GM12878 (cell line): Measurements from ENCODE around the gene PCBD1. TPM values are rescaled to one million over a fixed set of nuclear protein-coding genes. Genes with fewer than 3 reads are reported as not detected.

Experiments used
- BRCA1 ChIP-seq: IDR thresholded peaks from 2 replicates; pipeline ENCODE4 v1.6.1; 2011; ENCODE audit warnings: low read depth, low read length, improper control_type of control experiment
- HDAC6 ChIP-seq: fragments of 200-600 bp; sonication (generic); IDR thresholded peaks from one replicate; pipeline ENCODE4 v1.8.0; 2017; ENCODE audit warnings: antibody characterized with exemption; ENCODE audit not compliant: unreplicated experiment
- LARP7 ChIP-seq: fragments of 450-650 bp; IDR thresholded peaks from 2 replicates; pipeline ENCODE4 v1.6.1; 2017; ENCODE audit warnings: mild to moderate bottlenecking
- NFIC ChIP-seq: IDR thresholded peaks from 2 replicates; pipeline ENCODE4 v1.6.1; 2012; ENCODE audit warnings: low read depth, mild to moderate bottlenecking, inconsistent platforms, low read length, moderate library complexity
- RAD51 ChIP-seq: fragments of 450-650 bp; IDR thresholded peaks from 2 replicates; pipeline ENCODE4 v1.6.1; 2016; ENCODE audit warnings: moderate library complexity, mild to moderate bottlenecking, inconsistent platforms
- RCOR1 ChIP-seq: conservative IDR thresholded peaks from 2 replicates; pipeline ENCODE4 v1.6.1; 2012; ENCODE audit warnings: low read depth, low read length, improper control_type of control experiment
- SREBF2 ChIP-seq: IDR thresholded peaks from 2 replicates; pipeline ENCODE4 v1.6.1; 2012; ENCODE audit warnings: mild to moderate bottlenecking, low read length
- STAT3 ChIP-seq: IDR thresholded peaks from 2 replicates; pipeline ENCODE4 v1.6.1; 2011; ENCODE audit warnings: low read depth, low read length, improper control_type of control experiment
- polyA plus RNA-seq, 11 experiments: library from polyadenylated mRNA; depleted of rRNA in 4 of 11; unstranded in 6 of 11; stranded (reverse) in 5 of 11; fragments of >200 nt; fragmentation: Nextera tagmentation in 4 of 11; fragmentation: Illumina TruSeq in 1 of 11; extraction: Ambion mirVana in 4 of 11; extraction: Trizol in 1 of 11; gene quantifications; 1 replicate in 1 of 11; 2 replicates in 10 of 11; pipeline versions ENCODE4 v1.2.1 to v1.2.3, GENCODE V29; 2011 to 2016; ENCODE audit warnings: inconsistent platforms in 2 of 11, missing spikeins in 2 of 11, low read depth in 1 of 11
- total RNA-seq, 4 experiments: library from RNA; depleted of rRNA in 3 of 4; stranded (reverse); fragments of >200 nt in 3 of 4; fragmentation: Illumina TruSeq in 1 of 4; extraction: Trizol in 1 of 4; gene quantifications; 2 replicates each; pipeline versions ENCODE4 v1.2.1 to v1.2.3, GENCODE V29; 2013 to 2021
- TF ChIP-seq, protein P1 (sequence below): fragments of 450-650 bp; IDR thresholded peaks from 2 replicates; pipeline ENCODE4 v1.6.1; 2017; ENCODE audit warnings: mild to moderate bottlenecking
- TF ChIP-seq, protein P2 (sequence below): fragments of 450-650 bp; IDR thresholded peaks from 2 replicates; pipeline ENCODE4 v1.6.1; 2017; ENCODE audit warnings: antibody characterized with exemption, mild to moderate bottlenecking, moderate library complexity

Gene PCBD1
- total and polyA plus RNA-seq, 10 of the 15 experiments (the other 5 are each of a cell fraction or from before 2014, with no cell fraction given) = 5.6 to 66.8 (median 34.2) TPM

DNA sequence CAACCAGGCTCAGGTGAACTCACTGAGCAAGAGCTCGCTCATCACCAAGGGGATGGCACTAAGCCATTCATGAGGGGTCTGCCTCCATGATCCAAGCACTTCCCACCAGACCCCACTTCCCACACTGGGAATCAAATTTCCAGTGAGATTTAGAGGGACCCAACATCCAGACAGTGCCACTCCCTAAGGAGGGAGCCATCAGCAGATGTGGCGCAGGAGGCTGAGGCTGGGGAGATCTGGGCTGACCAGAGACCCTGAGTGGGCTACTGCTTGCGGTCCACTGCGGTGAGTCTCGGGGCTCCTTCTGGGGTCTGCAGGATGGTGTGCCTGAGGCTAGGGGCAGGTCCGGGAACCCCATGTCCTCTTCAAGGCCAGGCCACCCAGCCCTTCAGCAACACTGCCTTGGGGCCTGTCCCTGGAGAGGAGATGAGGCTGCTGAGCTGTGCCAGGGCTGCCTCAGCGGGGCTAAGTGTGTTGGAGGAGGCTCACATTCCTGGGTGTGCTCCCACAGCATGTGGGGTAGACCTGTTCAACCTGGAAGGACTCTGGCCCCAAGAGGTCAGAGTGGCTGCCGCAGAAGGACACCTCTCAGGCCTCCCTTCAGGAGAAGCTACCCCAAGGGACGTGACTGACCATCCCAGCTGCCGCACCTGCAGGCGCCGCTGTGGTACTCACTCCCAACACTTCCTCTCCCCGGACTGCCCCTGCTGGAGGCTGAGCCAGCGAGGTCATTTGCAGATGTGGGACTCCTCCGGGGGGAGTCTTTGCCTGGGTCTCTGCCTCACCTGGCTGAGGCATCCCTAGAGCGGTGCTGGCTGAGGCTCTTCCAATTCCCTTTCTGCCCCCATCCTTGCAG is 22.3 kb upstream of the PCBD1 start (continued):
- TF ChIP-seq, protein P1, sequence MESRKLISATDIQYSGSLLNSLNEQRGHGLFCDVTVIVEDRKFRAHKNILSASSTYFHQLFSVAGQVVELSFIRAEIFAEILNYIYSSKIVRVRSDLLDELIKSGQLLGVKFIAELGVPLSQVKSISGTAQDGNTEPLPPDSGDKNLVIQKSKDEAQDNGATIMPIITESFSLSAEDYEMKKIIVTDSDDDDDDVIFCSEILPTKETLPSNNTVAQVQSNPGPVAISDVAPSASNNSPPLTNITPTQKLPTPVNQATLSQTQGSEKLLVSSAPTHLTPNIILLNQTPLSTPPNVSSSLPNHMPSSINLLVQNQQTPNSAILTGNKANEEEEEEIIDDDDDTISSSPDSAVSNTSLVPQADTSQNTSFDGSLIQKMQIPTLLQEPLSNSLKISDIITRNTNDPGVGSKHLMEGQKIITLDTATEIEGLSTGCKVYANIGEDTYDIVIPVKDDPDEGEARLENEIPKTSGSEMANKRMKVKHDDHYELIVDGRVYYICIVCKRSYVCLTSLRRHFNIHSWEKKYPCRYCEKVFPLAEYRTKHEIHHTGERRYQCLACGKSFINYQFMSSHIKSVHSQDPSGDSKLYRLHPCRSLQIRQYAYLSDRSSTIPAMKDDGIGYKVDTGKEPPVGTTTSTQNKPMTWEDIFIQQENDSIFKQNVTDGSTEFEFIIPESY = no peak
- TF ChIP-seq LARP7 (no peak), BRCA1 (no peak), NFIC (no peak), SREBF2 (no peak), RCOR1 (no peak), RAD51 (no peak), STAT3 (no peak), HDAC6 (no peak)
- TF ChIP-seq, protein P2, sequence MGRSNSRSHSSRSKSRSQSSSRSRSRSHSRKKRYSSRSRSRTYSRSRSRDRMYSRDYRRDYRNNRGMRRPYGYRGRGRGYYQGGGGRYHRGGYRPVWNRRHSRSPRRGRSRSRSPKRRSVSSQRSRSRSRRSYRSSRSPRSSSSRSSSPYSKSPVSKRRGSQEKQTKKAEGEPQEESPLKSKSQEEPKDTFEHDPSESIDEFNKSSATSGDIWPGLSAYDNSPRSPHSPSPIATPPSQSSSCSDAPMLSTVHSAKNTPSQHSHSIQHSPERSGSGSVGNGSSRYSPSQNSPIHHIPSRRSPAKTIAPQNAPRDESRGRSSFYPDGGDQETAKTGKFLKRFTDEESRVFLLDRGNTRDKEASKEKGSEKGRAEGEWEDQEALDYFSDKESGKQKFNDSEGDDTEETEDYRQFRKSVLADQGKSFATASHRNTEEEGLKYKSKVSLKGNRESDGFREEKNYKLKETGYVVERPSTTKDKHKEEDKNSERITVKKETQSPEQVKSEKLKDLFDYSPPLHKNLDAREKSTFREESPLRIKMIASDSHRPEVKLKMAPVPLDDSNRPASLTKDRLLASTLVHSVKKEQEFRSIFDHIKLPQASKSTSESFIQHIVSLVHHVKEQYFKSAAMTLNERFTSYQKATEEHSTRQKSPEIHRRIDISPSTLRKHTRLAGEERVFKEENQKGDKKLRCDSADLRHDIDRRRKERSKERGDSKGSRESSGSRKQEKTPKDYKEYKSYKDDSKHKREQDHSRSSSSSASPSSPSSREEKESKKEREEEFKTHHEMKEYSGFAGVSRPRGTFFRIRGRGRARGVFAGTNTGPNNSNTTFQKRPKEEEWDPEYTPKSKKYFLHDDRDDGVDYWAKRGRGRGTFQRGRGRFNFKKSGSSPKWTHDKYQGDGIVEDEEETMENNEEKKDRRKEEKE = no peak
